Posterior vena cava (tissue), 2 donors: ENCODE measurements around the gene AIF1L. TPM values are rescaled to one million over a fixed set of nuclear protein-coding genes. Genes with fewer than 3 reads are reported as not detected.
"Not testable (repeated sequence)": the region's sequence is repeated elsewhere in the genome, so short reads cannot be mapped to it uniquely, and the experiment has no call there.

Source experiments
- DNase-seq: peaks from one replicate; pipeline ENCODE4 v3.0.0-alpha.2; 2020; ENCODE audit warnings: low spot score
- intact Hi-C, 2 donors: fragments of 100-400 bp; cut with DNase I; formaldehyde crosslinking; loops; one replicate each; pipeline versions ENCODE4 v1.14.1 to v1.14.2; 2022 to 2023
- total RNA-seq, 2 donors: library from RNA; stranded (reverse); fragmentation: NEBNext Ultra II Directional; extraction: Animal tissue kit (Norgen Biotek cat#: 25700); gene quantifications; one replicate each; pipeline ENCODE4 v1.2.1, GENCODE V29; 2021
- donor health status: DM: yes; HTN: yes; CAD: no.
- donor health status: DM: yes; HTN: yes; CAD: no.

The AIF1L gene
- total RNA-seq, 2 donors from 2014 or later, result 27.3 to 31.2 TPM

GRCh38 chr9:131146186-131146585, 49.9 kb downstream of the AIF1L start:
- no peak for DNase-seq
- intact Hi-C loops, result no loop called here

GRCh38 chr9:131148276-131148675, 51.9 kb downstream of the AIF1L start:
- DNase-seq, result no peak
- intact Hi-C loops, result no loop called here

GRCh38 chr9:131148966-131149687, 52.8 kb downstream of the AIF1L start:
- intact Hi-C loops, result no loop called here
- no peak for DNase-seq

GRCh38 chr9:131149688-131150053, 53.3 kb downstream of the AIF1L start:
- no peak for DNase-seq
- intact Hi-C loops, result no loop called here

GRCh38 chr9:131153595-131153994, 57.3 kb downstream of the AIF1L start:
- no peak for DNase-seq
- intact Hi-C loops, result no loop called here

- not testable (repeated sequence) for DNase-seq
Observed at GRCh38 chr9:131158673-131159072, 62.3 kb downstream of the AIF1L start.

GRCh38 chr9:131160416-131161112, 64.2 kb downstream of the AIF1L start:
- intact Hi-C loops, result no loop called here
- DNase-seq, result no peak

More at GRCh38 chr9:131158673-131159072, 62.3 kb downstream of the AIF1L start:
- intact Hi-C loops, result not testable (repeated sequence)

GRCh38 chr9:131161585-131161984, 65.3 kb downstream of the AIF1L start:
- no peak for DNase-seq
- intact Hi-C loops, result no loop called here

- DNase-seq, result no peak
- intact Hi-C loops, result no loop called here
Observed at GRCh38 chr9:131162886-131163285, 66.6 kb downstream of the AIF1L start.

- intact Hi-C loops, result loop anchor here in 1 of 2 donors (5.0 kb wide), 1 partner anchor 38 kb away; the partner anchor contains the start of gene NUP214
- DNase-seq, result no peak
Observed at GRCh38 chr9:131165523-131165922, 69.2 kb downstream of the AIF1L start.

- intact Hi-C loops, result loop anchor here in 1 of 2 donors (2.0 to 5.0 kb wide), 2 partner anchors 24 to 40 kb away; partner anchors contain the start of gene NUP214
- DNase-seq, result no peak
Observed at GRCh38 chr9:131167146-131167692, 70.9 kb downstream of the AIF1L start.

GRCh38 chr9:131167936-131168335, 71.6 kb downstream of the AIF1L start:
- intact Hi-C loops, result loop anchor here in 1 of 2 donors (2.0 to 5.0 kb wide), 2 partner anchors 23 to 41 kb away; partner anchors contain the start of gene NUP214

GRCh38 chr9:131169563-131170240, 73.4 kb downstream of the AIF1L start:
- no peak for DNase-seq
- intact Hi-C loops, result loop anchor here in 1 of 2 donors (5.0 to 10.0 kb wide), 2 partner anchors 42 to 165 kb away; partner anchors contain the start of gene NUP214

More at GRCh38 chr9:131167936-131168335, 71.6 kb downstream of the AIF1L start:
- DNase-seq, result no peak

Other genes starting within 250 kb of the AIF1L start
- gene QRFP, start 199.7 kb upstream of the AIF1L start, total RNA-seq, result not detected
- gene FIBCD1, start 157.3 kb upstream of the AIF1L start, total RNA-seq, result under 1 TPM in 1 of 2 donors, not detected in 1; 0.14 TPM
- gene LAMC3, start 87.4 kb upstream of the AIF1L start, total RNA-seq, result under 1 TPM in 1 of 2 donors, not detected in 1; 0.29 TPM
- 10 to 100 TPM; 33.9 to 40.8 TPM for gene NUP214, start 29.1 kb downstream of the AIF1L start, total RNA-seq
- 1 to 10 TPM; 3.0 to 4.1 TPM for gene FAM78A, start 180.0 kb downstream of the AIF1L start, total RNA-seq
- 1 to 10 TPM; 8.9 to 9.8 TPM for gene PLPP7, start 193.2 kb downstream of the AIF1L start, total RNA-seq